ENCODE results near the gene PIP5K1C.

PIP5K1C gene

GRCh38 chr19:3608750-3609322, 91.4 kb downstream of the PIP5K1C start:
- no peak for TF ChIP-seq CTCF (IDR thresholded peaks at IDR 0.05)

GRCh38 chr19:3608079-3608641, 92.1 kb downstream of the PIP5K1C start:
- no peak for TF ChIP-seq CTCF (IDR thresholded peaks at IDR 0.05)

- TF ChIP-seq CTCF (IDR thresholded peaks at IDR 0.05) = no peak
Measured at GRCh38 chr19:3607303-3608078, 92.8 kb downstream of the PIP5K1C start.

GRCh38 chr19:3606690-3607289, 93.5 kb downstream of the PIP5K1C start, which contains the start of gene TBXA2R:
Gene TBXA2R, minus strand, starts transcription at chr19:3606875. Its CDS starts 6,241 bp downstream, at chr19:3600634.
- no peak for TF ChIP-seq CTCF (IDR thresholded peaks at IDR 0.05)

GRCh38 chr19:3606174-3606689, 94.0 kb downstream of the PIP5K1C start:
- TF ChIP-seq CTCF (IDR thresholded peaks at IDR 0.05) = no peak

- TF ChIP-seq CTCF (IDR thresholded peaks at IDR 0.05) = no peak
Measured at GRCh38 chr19:3605770-3606169, 94.5 kb downstream of the PIP5K1C start.

GRCh38 chr19:3605361-3605760, 94.9 kb downstream of the PIP5K1C start:
- no peak for TF ChIP-seq CTCF (IDR thresholded peaks at IDR 0.05)

All from LNCAP (cell line).